GM19328 (cell line): ENCODE measurements around the gene MEI4.
"Not testable (repeated sequence)": the region's sequence is repeated elsewhere in the genome, so short reads cannot be mapped to it uniquely, and the experiment has no call there.

Source experiments
- ATAC-seq: cut with Tn5 transposase; IDR thresholded peaks from one replicate; pipeline ENCODE4 v1.9.1; 2021; ENCODE audit warnings: mild to moderate bottlenecking, moderate library complexity; ENCODE audit not compliant: unreplicated experiment

Gene MEI4

GRCh38 chr6:77652739-77653138 lies at the start of gene MEI4:
Gene MEI4 (plus strand): TSS chr6:77653039. CDS start chr6:77690672, 37,633 bp downstream.
- ATAC-seq = no peak

GRCh38 chr6:77604476-77604875 lies 48.4 kb upstream of the MEI4 start:
- ATAC-seq = no peak

- no peak for ATAC-seq
Observed at GRCh38 chr6:77607004-77607403, 45.8 kb upstream of the MEI4 start.

GRCh38 chr6:77609106-77609505 lies 43.7 kb upstream of the MEI4 start:
- ATAC-seq = no peak

GRCh38 chr6:77619114-77619513 lies 33.7 kb upstream of the MEI4 start:
- no peak for ATAC-seq

- ATAC-seq = peak; percentile 70
Observed at GRCh38 chr6:77620278-77620882, 32.5 kb upstream of the MEI4 start.

- ATAC-seq = no peak
Observed at GRCh38 chr6:77624515-77624914, 28.3 kb upstream of the MEI4 start.

- no peak for ATAC-seq
Observed at GRCh38 chr6:77626426-77626825, 26.4 kb upstream of the MEI4 start.

GRCh38 chr6:77630014-77630413 lies 22.8 kb upstream of the MEI4 start:
- no peak for ATAC-seq

- no peak for ATAC-seq
Observed at GRCh38 chr6:77633471-77633870, 19.4 kb upstream of the MEI4 start.

GRCh38 chr6:77633993-77634715 lies 18.7 kb upstream of the MEI4 start:
- no peak for ATAC-seq

- no peak for ATAC-seq
Observed at GRCh38 chr6:77638129-77638830, 14.6 kb upstream of the MEI4 start.

- ATAC-seq = no peak
Observed at GRCh38 chr6:77644102-77644705, 8.6 kb upstream of the MEI4 start.

GRCh38 chr6:77650098-77650663 lies 2.7 kb upstream of the MEI4 start:
- ATAC-seq = no peak

GRCh38 chr6:77653816-77654215 lies 977 bp downstream of the MEI4 start:
- ATAC-seq = no peak

- ATAC-seq = not testable (repeated sequence)
Observed at GRCh38 chr6:77655035-77655434, 2.2 kb downstream of the MEI4 start.

- no peak for ATAC-seq
Observed at GRCh38 chr6:77656999-77657764, 4.3 kb downstream of the MEI4 start.

GRCh38 chr6:77666340-77666739 lies 13.5 kb downstream of the MEI4 start:
- no peak for ATAC-seq

- no peak for ATAC-seq
Observed at GRCh38 chr6:77666846-77667245, 14.0 kb downstream of the MEI4 start.

- no peak for ATAC-seq
Observed at GRCh38 chr6:77669913-77670312, 17.1 kb downstream of the MEI4 start.

- ATAC-seq = no peak
Observed at GRCh38 chr6:77674211-77674610, 21.4 kb downstream of the MEI4 start.
